Stimulated activated CD4-positive, alpha-beta T cell treated with anti-CD3 and anti-CD28 coated beads, Interleukin-4, amount 100 ng/mL, for 4 hours (primary cell): ENCODE data around the gene KRT76.

Experiments
- DNase-seq, 2 experiments: peaks; one replicate each; pipeline ENCODE4 v3.0.0-alpha.2; 2020

KRT76 gene

DNA sequence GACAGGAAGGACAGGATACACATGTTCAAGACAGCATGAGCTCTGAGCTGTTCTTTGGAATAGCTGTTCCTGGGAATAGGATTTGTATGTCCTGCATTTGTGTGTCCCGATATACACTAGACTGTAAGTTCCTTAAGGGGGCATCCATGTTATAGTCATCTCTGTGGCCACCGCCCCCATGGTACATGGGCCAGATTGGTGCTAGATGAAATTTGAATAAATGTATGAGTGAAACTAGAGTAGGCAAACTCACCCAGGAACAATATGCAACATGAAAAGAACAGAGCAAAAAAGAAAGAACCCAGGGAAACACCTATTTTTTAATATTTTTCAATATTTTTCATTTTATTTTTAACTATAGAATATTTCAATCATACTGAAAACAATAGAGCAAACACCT is 48.8 kb downstream of the KRT76 start:
- no peak for DNase-seq

- DNase-seq, result no peak
Measured at GRCh38 chr12:52727037-52727436, 50.1 kb downstream of the KRT76 start.

DNA sequence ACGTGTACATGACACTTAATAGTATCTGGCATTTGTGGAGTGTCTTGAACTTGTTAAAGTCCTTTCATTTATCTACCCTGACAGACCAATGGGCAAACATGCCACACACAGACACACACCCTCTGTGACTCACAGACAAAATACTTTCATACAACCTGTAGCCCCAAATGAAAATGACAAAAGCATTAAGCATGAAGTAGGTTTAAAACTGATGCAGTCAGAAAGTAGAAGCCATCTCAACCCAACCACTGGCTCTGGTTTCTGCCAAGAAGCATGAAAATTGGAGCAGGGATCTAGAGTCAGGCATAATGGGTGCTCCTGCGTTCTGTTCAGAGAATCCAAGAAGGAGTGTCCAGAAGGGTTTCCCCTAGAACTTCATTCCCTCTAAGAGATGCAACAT is 50.7 kb downstream of the KRT76 start:
- no peak for DNase-seq

DNA sequence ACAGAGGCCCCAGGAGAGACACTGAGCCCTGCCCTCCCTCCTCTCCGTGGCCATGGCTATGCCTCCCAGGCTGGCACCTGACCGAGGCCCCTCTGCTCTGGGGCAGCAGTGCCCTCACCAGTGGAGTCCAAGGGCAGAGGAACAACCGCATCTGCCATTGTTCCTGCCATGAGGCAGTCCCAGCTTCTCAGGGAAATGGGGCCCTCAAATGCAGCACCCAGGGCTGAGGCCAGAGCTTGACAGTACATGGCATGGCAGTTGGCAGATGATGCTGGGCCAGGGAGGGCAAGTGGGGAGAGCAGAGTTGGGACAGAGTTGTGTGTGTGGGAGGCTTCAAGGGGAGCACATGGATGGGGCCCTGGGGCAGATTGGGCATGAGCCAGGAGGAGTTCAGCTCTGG is 52.8 kb downstream of the KRT76 start:
- DNase-seq, result no peak

GRCh38 chr12:52722680-52723079 is 54.5 kb downstream of the KRT76 start:
- no peak for DNase-seq

GRCh38 chr12:52721838-52722470 is 55.2 kb downstream of the KRT76 start:
- DNase-seq, result no peak

GRCh38 chr12:52720365-52720886 is 56.7 kb downstream of the KRT76 start:
- no peak for DNase-seq
